ENCODE results near the gene ATP6V1D. TPM values are rescaled to one million over a fixed set of nuclear protein-coding genes. Genes with fewer than 3 reads are reported as not detected.

ATP6V1D gene
- total and polyA plus RNA-seq, 9 of the 15 experiments (the other 6 are each of a cell fraction or from before 2014, with no cell fraction given), result 35.5 to 91.0 (median 50.0) TPM

- peak; percentile 32; the same call in 2 of the 3 replicates for ATAC-seq
These were observed 35.7 kb upstream of the ATP6V1D start for GRCh38 chr14:67395086-67395875.

More at GRCh38 chr14:67395086-67395875, 35.7 kb upstream of the ATP6V1D start:
- WGBS (ENCODE audit: insufficient coverage, low coverage, missing lambda C conversion rate), result 58% methylated on average over 15 of the region's 16 CpGs
- CTCF ChIA-PET (ENCODE audit: low intra/inter-chr PET ratio), result no interaction called here
- Histone ChIP-seq H3K4me1 (replicated peaks in 1 of 2; ENCODE audit: control insufficient read depth in 2 of 2, insufficient read depth in 2 of 2, low read length in 2 of 2) (peaks cover 14 to 20% of the 10 kb centered on the region in 2 experiments; a peak in 4 of 5 replicates), H4K20me1 (replicated peaks; ENCODE audit: control insufficient read depth, insufficient read depth, low read length) (no peaks in the 10 kb centered on the region), H2AFZ (ENCODE audit: low read depth, low read length) (no peak overlapping the region), H3K9me1 (ENCODE audit: control insufficient read depth, insufficient read depth, low read length) (no peaks in the 10 kb centered on the region), H3K9me3 (replicated peaks; ENCODE audit: control insufficient read depth, insufficient read depth, low read depth, low read length) (no peaks in the 10 kb centered on the region), H3K27ac (ENCODE audit: extremely low read depth, low read depth, low read length) (no peak overlapping the region), H3K4me3 (no peak overlapping the region), H3K27me3 (ENCODE audit: control insufficient read depth in 2 of 2, insufficient read depth in 2 of 2, low read length in 2 of 2) (no peaks in the 10 kb centered on the region), H3K79me2 (ENCODE audit: control insufficient read depth, insufficient read depth, low read length) (no peaks in the 10 kb centered on the region), H3K36me3 (ENCODE audit: control insufficient read depth, insufficient read depth, low read length) (no peaks in the 10 kb centered on the region), H3K4me2 (ENCODE audit: insufficient read depth, low read length) (no peak overlapping the region), H3K9ac (ENCODE audit: insufficient read depth in 1 of 2, low read depth in 2 of 2, low read length in 2 of 2) (peak overlapping the region in 1 of 2 experiments; percentile 52; a peak in 1 of 4 replicates)
- FAIRE-seq (no peak), DNase-seq (ENCODE audit: extremely low read depth in 1 of 4, low spot score in 3 of 4) (no peak)
- in situ Hi-C loops (cut with MboI) (no loop called here), intact Hi-C loops (cut with micrococcal nuclease) (no loop called here)
- TF ChIP-seq MCM5 (IDR thresholded peaks at IDR 0.05; ENCODE audit: low read depth) (no peak), ELF1 (tag; IDR thresholded peaks at IDR 0.05) (no peak), TARDBP (IDR thresholded peaks at IDR 0.05) (no peak), CEBPB (tag; IDR thresholded peaks at IDR 0.05) (no peak), NR0B1 (IDR thresholded peaks at IDR 0.05; ENCODE audit: partially characterized antibody) (no peak)
- TF ChIP-seq, protein P1, sequence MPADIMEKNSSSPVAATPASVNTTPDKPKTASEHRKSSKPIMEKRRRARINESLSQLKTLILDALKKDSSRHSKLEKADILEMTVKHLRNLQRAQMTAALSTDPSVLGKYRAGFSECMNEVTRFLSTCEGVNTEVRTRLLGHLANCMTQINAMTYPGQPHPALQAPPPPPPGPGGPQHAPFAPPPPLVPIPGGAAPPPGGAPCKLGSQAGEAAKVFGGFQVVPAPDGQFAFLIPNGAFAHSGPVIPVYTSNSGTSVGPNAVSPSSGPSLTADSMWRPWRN (IDR thresholded peaks at IDR 0.05; ENCODE audit: low read depth), result no peak
- TF ChIP-seq, protein P2, sequence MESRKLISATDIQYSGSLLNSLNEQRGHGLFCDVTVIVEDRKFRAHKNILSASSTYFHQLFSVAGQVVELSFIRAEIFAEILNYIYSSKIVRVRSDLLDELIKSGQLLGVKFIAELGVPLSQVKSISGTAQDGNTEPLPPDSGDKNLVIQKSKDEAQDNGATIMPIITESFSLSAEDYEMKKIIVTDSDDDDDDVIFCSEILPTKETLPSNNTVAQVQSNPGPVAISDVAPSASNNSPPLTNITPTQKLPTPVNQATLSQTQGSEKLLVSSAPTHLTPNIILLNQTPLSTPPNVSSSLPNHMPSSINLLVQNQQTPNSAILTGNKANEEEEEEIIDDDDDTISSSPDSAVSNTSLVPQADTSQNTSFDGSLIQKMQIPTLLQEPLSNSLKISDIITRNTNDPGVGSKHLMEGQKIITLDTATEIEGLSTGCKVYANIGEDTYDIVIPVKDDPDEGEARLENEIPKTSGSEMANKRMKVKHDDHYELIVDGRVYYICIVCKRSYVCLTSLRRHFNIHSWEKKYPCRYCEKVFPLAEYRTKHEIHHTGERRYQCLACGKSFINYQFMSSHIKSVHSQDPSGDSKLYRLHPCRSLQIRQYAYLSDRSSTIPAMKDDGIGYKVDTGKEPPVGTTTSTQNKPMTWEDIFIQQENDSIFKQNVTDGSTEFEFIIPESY (CRISPR knock-in tag; IDR thresholded peaks at IDR 0.05), result no peak
- POLR2A ChIA-PET, result interaction anchor here (0.7 to 0.9 kb wide), 2 partner anchors 9 to 25 kb away, joined by 4 to 5 read pairs; no protein-coding TSS in a partner anchor
- BruUV-seq (replicated peaks), result no TSS peak

Data from K562 (cell line).